Dedifferentiated amniotic fluid mesenchymal stem cell (primary cell): Measurements from ENCODE around the gene STAB1.

Experiments
- DNase-seq: peaks from one replicate; pipeline ENCODE4 v3.0.0-alpha.2; 2016; ENCODE audit errors: extremely low spot score

STAB1 gene

GRCh38 chr3:52458031-52458760 lies 36.9 kb upstream of the STAB1 start:
- DNase-seq: no peak

DNA sequence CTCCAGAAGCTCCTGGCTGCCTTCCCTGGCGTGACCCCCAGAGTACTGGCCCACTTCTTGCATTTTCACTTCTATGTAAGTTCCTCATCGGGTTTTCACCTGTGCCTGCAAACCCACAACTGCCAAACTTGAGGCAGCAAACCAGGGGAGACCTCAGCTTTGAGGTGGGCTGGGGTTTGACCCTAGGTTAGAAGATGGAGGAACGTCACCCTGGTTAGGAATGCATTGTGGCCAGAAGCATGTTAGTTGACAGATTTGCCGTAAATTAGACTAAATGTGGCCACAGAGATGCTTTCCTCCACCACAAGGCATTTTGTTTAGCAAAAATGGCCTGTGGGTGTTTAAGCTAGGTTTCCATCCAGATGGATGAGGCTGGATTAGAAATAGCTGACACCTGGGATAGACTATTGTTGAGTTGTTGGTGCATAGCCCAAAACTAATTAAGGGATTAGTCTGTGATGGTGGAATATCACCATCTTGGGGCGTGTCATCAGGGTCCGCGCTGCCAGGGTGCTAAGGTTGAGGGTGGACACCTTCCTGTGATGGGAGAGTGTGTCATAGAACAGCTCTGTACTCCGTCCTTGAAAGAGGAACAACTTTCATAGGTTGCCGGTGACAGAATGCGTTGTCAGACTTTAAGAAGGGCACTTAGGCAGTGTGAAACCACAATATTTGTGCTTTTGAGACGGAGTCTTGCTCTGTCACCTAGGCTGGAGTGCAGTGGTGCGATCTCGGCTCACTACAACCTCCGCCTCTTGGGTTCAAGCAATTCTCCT lies 36.2 kb upstream of the STAB1 start:
- no peak for DNase-seq

DNA sequence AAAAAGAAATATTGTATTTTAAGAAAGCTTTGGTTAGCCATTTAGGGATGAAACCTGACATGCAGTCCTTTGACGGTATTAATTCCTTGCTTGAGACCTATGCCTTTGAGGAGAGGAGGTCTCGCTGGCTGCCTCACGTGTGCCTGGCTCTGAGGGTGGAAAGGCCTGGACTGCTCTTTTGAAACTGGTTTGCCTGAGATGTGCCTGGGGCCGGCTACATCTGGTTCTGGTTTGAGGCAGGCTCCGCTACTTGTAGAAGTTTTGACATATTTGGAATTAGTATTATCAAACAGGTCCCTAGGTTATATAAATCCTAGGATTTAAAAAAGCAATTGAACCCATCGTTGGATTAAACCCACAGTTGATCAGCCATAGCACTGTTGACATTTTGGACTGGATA lies 33.3 kb upstream of the STAB1 start:
- DNase-seq: no peak

- no peak for DNase-seq
Observed at GRCh38 chr3:52463416-52463815, 31.7 kb upstream of the STAB1 start.

DNA sequence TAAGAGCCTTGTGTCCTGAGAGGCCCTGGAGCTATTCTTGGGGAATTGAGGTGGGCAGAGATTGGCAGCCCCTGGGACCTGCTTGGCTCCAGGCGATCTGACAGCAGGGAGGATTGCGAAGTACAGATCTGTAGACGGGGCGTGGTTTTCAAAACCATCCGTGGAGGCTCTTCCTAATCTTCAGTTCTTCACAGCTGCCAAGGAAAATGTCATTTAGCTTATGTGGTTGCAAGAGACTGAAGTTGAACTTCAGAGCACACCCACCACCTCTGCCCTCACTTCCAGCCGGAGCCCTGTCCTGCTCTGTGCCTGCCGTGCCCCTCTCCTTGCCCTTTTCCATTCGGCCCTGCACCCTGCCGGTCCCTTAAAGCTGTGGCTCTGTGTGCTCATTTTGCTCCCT lies 26.8 kb upstream of the STAB1 start:
- DNase-seq: peak; percentile 20

- no peak for DNase-seq
Observed at GRCh38 chr3:52469001-52469400, 26.1 kb upstream of the STAB1 start.

DNA sequence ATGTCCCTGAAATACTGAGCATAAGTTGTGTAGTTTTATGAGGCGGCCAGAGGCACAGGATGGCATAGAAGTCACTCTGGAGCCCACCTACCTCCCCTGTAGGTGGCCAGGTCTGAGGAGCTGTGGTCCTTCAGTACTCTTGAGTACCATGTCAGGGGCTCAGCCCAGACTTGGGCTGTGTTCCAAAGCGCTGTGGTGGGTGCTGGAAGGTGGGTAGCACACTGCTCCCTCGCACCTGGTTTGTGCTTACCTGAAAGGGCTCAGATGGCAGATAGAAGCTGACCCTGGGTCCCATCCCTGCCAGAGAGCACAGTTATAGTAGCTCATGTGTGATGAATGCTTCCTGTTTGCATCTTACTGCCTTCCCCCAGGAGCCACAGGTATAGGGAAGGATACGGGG lies 24.2 kb upstream of the STAB1 start:
- DNase-seq: no peak

DNA sequence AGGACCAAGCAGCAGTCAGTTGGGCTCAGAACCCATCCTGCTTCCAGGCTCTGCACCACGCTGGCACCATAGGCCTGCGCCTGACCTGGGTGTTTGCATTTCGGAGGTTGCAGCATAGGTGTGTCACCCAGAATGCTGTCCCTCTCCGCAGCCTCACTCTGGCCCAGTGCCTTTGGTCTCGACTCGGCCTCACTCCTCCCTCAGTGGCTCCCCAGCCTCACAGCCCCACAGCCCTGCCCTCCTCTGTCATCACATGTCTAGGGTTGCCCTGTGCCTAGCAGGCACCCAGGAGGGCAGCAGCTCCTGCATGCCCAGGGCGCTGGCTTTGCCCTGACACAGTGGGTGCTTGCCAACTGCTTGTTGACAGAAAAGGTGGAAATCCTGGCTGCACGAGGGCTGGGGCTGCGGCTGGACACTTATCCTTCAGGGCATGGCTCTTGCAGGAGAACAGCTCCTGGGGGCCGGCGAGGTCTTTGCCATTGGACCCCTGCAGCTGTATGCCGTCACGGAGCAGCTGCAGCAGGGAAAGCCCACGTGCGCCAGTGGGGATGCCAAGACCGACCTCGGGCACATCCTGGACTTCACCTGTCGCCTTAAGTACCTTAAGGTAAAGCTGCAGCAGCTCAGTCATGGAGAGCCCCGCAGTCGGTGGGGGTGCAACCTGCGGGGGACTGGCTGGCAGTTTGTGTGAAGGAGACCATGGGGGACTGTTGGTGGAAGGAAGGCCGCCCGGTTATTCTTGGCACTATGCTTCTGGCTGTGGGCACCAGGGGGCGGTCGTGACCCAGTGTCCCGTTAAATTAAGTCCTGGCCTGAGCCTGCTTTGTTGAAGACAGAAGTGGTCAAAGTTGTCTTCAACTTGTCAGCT lies 23.5 kb upstream of the STAB1 start:
- no peak for DNase-seq

DNA sequence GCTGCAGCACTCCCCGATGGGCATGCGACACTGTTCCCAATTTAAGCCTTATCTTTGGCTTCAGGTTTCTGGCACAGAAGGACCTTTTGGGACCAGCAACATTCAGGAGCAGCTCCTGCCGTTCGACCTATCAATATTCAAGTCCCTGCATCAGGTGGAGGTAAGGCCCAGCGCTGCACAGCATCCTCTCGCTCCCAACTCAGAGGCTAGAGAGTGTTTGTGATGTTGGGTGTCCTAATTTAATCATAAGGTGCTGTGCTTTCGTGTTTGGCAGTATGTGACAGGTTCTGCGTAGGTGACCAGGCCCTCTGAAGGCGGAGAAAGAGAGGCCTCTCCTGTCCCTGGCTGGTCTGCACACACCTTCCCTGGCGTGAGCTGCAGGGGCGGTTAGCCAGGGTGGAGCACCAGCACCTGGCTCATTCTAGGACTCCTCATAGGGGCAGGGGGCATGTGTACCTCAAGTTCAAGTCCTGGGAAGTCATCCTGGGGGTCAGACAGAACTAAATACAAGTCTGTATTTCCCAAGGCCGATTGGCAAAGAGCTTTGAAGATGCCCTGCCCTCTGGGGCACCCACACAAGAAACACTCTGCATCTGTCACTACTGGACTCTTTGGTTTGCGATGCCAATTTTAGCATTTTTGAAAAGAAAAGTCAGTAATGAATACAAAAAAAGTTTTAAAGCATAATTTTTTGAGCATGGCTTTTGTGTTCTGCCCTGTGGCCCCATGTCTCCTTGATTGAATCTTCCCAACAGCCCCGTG lies 22.7 kb upstream of the STAB1 start:
- no peak for DNase-seq

DNA sequence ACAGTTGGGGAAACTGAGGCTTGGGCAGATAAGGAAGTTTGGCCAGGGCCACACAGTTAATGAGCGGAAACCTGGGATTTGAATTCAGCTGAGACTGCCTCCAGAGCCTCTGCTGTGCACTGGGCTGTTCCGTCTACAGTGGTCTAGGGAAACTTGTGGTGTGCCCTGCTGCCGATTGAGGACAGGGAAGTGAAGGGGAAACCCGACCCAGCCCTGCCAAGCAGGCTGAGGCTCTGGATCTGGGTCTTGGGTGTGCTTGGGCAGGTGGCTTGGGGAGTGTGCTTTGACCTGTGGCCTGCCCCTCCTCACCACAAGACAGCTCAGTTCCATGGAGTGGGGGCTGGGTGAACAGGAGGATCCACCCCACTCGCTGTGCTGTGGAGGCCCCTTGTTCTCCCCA lies 22.1 kb upstream of the STAB1 start:
- DNase-seq: no peak

DNA sequence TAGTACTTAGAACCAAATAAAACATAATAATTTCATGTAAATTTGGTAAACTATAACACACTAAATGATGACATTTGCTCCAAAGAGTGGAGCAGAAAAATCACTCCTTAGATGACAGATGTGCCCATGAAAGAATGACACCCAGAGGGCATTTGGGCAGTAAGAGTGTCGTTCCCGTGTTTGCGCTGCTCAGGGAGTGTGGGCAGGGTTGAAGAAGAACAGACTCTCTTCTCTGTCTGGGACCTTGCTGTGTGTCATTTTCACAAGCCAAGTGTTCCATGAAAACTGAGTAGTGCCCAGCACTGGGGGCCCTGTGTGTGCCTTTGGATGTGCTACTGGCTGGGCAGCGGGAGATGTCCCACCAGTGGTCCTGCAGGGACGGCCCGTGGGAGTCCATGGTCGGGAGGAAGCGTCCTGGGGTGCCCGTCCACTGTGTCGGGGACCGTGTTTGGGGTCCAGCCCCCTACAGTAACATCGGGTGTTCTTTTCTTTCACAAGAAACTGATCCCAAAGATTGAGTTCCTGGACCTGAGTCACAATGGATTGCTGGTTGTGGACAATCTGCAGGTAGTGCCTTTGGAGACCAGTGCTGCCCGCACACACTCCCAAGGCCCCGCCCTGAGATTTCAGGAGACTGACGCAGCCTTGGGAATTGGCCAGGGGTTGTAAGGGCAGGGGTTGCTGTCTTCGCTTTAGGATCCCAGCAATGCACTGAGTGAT lies 17.9 kb upstream of the STAB1 start:
- no peak for DNase-seq

DNA sequence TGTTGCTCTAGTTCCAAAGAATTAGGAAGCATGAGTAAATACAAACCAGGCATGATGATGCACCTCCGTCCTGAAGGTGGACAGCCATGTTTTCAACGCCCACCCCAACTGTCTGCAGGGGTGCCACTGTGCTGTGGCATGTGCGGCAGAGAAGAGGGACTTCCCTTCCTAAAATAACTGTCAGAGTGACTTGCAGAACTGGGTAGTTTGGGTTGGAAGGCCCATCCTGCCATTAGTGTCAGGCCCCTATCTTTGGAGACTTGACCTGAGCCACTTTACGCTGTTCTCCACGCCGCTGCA lies 17.4 kb upstream of the STAB1 start:
- no peak for DNase-seq

- DNase-seq: no peak
Observed at GRCh38 chr3:52479037-52479876, 15.9 kb upstream of the STAB1 start.

GRCh38 chr3:52479877-52480575 lies 15.1 kb upstream of the STAB1 start:
- no peak for DNase-seq

- DNase-seq: no peak
Observed at GRCh38 chr3:52480768-52481715, 14.1 kb upstream of the STAB1 start.

- no peak for DNase-seq
Observed at GRCh38 chr3:52481819-52482521, 13.2 kb upstream of the STAB1 start.

- DNase-seq: no peak
Observed at GRCh38 chr3:52483081-52483480, 12.1 kb upstream of the STAB1 start.
